ENCODE data around the gene SIAH1.

- TF ChIP-seq POLR2A (IDR thresholded peaks at IDR 0.05; ENCODE audit: low read length) (no peak), GATA1 (IDR thresholded peaks at IDR 0.05; ENCODE audit: low read depth, low read length) (no peak)
Measured at GRCh38 chr16:48321317-48322036, 63.7 kb downstream of the SIAH1 start.

All from erythroblast (primary cell).